SKM-1 (cell line): Measurements from ENCODE around the gene MORC1.
"Not testable (repeated sequence)": the region's sequence is repeated elsewhere in the genome, so short reads cannot be mapped to it uniquely, and the experiment has no call there.

Experiments used
- DNase-seq: peaks from one replicate; lab custom pipeline; 2025; ENCODE audit not compliant: unreplicated experiment; lab: John Stamatoyannopoulos, UW

The MORC1 gene

GRCh38 chr3:109117939-109118338 is at the start of gene MORC1:
MORC1 (minus strand) TSS chr3:109118134; CDS start chr3:109118059, 75 bp downstream.
- DNase-seq, result no peak

- no peak for DNase-seq
Observed at GRCh38 chr3:109165905-109166304, 48.0 kb upstream of the MORC1 start.

DNA sequence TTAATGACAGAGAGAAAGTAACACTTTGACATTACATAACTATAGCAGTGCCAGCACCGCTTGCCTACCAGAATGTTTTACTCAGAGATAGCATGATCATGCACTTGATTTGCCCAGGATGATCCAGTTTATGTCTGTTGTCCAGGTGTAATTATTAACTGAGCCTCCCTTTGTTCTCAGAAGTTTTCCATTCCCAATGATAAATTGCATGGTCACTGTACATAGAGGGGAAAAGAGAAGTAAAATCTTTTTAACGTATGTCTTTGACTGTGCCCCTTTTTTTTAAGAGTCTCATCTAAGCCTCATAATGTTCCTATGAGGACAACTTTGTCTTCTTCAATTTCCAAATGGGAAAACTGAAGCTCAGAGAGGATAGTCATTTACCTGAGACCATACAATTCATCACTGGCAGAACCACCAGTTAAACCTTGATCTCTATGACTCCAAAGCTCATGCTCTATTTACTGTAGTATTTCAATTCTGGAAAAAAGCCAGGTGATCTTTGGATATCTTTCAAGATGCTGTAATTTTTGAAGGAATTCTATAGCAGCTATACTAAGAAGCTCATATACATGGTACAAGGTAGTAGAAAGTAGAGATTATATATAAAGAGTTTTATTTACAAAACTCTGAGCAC is 43.7 kb upstream of the MORC1 start:
- no peak for DNase-seq

- no peak for DNase-seq
Observed at GRCh38 chr3:109155828-109156227, 37.9 kb upstream of the MORC1 start.

- no peak for DNase-seq
Observed at GRCh38 chr3:109154979-109155378, 37.0 kb upstream of the MORC1 start.

GRCh38 chr3:109152320-109152719 is 34.4 kb upstream of the MORC1 start:
- DNase-seq, result no peak

DNA sequence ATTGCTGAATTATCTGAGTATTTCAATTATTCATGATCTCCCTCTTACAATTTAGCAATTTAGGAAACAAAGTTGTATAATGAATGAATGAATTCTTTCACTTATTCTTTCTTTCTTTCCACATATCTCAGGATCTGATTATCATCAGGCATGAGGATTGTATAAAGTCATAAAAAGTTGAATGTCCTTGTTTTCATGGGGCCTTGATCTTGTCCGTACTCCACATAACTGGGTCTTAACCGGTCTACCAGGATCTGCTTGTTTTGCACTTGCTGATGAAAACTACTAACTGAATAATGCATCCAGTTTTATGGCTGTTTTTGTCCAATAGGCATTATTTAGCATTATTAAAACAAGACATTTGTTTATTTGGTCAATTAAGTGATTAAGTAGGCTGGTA is 31.1 kb upstream of the MORC1 start:
- no peak for DNase-seq

- DNase-seq, result no peak
Observed at GRCh38 chr3:109143646-109144045, 25.7 kb upstream of the MORC1 start.

DNA sequence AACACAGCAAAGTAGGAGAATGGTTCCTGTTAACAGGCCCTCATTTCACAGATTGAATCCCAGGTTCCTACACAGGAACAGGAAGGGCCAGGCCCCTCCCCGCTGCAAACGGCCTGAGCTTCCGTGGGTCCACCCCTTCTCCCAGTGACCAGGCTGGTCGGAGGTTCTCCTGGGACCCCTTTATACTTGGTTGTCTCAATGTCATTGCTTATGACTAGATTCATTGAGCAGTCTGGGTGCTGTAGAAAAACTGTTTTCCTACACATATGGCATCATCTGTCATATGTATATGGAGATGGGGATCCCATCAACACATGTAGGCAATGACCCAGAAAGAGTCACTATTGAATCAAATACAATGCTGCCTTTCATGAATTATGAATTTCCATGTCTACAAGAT is 22.4 kb upstream of the MORC1 start:
- no peak for DNase-seq

DNA sequence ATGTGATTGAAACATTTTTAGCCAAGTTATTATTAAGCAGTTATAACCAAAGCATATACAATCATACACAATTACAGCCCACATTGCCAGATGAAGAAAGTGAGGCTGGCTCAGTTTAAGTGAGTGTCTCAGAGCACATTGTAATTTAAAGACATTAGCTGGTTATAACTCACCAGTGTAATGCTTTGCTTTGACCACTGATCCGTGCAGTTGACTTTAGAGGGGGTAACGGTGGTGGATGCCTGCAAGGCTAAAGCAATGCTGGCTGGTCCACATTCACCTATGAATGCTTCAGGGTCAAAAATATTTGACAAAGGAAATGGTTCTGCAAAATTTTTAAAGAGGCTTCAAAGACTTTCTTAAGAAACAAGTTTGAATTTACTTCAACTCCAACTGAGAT is 19.8 kb upstream of the MORC1 start:
- DNase-seq, result no peak

GRCh38 chr3:109136523-109136922 is 18.6 kb upstream of the MORC1 start, which contains the start of gene C3orf85:
C3orf85 (plus strand) TSS chr3:109136719; CDS start chr3:109136848, 129 bp downstream.
- no peak for DNase-seq

GRCh38 chr3:109133474-109133816 is 15.5 kb upstream of the MORC1 start:
- not testable (repeated sequence) for DNase-seq

DNA sequence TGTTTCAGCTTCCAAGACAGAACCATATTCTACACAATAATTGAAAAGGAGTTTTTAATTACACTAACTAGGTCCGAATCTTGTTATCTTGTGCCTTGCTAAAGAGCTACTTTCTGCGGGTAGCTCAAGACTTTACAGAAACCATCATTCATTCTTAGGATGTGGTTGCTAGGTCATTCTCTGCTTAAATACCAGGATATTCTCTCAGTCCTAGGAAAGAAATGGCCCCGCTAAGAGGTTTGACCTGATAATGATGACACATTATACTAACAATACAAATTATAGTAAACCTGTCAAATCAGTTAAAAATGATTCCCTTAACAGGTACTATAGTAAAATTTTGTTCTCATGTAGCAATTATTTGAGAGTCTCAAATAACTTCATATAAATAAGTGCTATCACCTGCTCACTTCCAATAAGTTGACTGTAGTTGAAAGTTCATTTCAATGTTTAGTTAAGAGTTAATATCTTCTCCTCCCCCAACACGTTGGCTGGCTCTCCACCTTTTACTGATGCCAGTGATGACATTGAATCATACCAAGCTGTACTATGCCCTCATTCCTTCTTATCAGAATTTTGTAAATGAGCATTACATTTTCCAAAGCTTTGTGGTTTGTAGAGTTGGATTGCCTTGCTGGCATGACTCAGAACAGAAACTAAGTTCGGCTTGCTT is 15.0 kb upstream of the MORC1 start:
- no peak for DNase-seq

- DNase-seq, result no peak
Observed at GRCh38 chr3:109131276-109131675, 13.3 kb upstream of the MORC1 start.

GRCh38 chr3:109127553-109127952 is 9.6 kb upstream of the MORC1 start:
- DNase-seq, result no peak

DNA sequence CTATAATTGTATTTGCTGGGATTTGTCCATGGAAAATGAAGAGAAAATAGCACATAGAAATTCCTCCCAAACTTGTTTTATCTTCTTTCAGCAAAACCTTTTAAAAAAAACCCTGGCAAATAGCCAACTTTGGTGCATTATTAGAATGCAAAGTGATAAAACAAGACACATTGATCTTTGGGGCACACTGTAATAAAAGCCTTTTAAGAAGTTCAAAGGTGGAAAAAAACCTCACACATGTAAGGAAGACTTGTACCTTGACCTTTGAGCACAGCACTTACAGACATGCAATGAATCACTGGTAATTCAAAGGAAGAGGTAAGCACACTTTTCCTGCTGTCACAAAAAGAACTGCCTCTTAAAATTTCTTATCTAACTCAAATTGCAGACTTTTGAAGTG is 8.0 kb upstream of the MORC1 start:
- no peak for DNase-seq

GRCh38 chr3:109122690-109123089 is 4.8 kb upstream of the MORC1 start:
- DNase-seq, result no peak

GRCh38 chr3:109118584-109118983 is 650 bp upstream of the MORC1 start:
- DNase-seq, result no peak

- no peak for DNase-seq
Observed at GRCh38 chr3:109116031-109116430, 1.9 kb downstream of the MORC1 start.

- no peak for DNase-seq
Observed at GRCh38 chr3:109115451-109115850, 2.5 kb downstream of the MORC1 start.

GRCh38 chr3:109114746-109115145 is 3.2 kb downstream of the MORC1 start:
- DNase-seq, result no peak

GRCh38 chr3:109112946-109113760 is 4.8 kb downstream of the MORC1 start:
- DNase-seq, result no peak
